ENCODE measurements around the gene S100A9. TPM values are rescaled to one million over a fixed set of nuclear protein-coding genes. Genes with fewer than 3 reads are reported as not detected.

S100A9 gene
- total RNA-seq, 1 donor from 2014 or later = 88.6 TPM

DNA sequence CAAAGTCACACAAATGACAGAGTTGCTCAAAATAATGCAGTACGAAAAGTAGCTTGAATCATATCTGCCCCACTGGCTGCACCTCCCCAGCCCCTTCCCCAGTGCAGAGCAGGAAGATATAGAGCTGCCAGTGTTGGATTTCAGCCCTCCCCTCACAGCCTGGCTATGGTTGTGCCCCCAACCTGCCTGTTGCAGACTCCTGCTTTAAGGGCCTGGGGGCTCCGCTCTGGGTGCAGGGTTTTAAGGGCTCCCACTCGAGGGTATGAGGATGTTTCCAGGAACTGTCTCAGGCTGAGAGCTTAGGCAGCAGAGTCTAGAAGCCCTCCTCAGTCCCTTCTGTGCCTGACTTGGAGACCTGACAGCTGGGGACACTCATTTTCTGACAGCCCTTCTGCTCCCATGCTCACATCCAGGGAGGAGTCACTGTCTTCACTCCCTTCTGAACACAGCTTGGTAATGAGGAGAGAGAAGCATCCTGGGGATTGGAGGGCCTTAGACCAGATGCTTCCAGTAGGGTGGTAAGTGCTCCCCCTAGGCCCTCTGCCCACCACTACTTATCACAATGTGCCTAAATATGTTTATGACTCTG lies 4.6 kb downstream of the S100A9 start:
- TF ChIP-seq, protein P1, sequence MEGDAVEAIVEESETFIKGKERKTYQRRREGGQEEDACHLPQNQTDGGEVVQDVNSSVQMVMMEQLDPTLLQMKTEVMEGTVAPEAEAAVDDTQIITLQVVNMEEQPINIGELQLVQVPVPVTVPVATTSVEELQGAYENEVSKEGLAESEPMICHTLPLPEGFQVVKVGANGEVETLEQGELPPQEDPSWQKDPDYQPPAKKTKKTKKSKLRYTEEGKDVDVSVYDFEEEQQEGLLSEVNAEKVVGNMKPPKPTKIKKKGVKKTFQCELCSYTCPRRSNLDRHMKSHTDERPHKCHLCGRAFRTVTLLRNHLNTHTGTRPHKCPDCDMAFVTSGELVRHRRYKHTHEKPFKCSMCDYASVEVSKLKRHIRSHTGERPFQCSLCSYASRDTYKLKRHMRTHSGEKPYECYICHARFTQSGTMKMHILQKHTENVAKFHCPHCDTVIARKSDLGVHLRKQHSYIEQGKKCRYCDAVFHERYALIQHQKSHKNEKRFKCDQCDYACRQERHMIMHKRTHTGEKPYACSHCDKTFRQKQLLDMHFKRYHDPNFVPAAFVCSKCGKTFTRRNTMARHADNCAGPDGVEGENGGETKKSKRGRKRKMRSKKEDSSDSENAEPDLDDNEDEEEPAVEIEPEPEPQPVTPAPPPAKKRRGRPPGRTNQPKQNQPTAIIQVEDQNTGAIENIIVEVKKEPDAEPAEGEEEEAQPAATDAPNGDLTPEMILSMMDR (conservative IDR thresholded peaks at IDR 0.05; ENCODE audit: low read depth, low read length) = no peak
- no peak for DNase-seq (ENCODE audit: low read depth)

DNA sequence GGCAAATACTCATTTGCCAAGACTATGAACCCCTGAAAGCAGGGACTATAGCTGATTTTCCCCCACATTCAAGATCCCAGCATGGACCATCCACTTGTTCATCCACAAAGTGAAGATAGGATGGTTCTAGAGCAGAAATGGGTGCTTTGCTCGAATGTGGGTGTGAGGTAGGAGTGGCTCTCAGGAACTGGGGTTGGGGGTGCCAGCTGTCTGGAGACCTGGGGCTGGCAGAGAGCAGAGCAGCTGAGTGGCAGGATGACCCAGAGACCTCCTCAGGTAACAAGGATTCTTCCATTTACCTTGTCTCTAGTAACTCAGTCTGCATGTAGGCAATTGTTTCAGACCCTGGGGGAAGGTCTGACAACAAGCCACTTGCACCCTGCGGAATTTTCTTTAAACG lies 6.0 kb downstream of the S100A9 start:
- DNase-seq (ENCODE audit: low read depth) = no peak
- TF ChIP-seq, protein P1 (conservative IDR thresholded peaks at IDR 0.05; ENCODE audit: low read depth, low read length) = no peak
- H3K4me3 ChIP-seq (ENCODE audit: low read depth, low read length) = no peak overlapping the region

More for the DNA sequence above, 4.6 kb downstream of the S100A9 start:
- H3K4me3 ChIP-seq (ENCODE audit: low read depth, low read length) = no peak overlapping the region

DNA sequence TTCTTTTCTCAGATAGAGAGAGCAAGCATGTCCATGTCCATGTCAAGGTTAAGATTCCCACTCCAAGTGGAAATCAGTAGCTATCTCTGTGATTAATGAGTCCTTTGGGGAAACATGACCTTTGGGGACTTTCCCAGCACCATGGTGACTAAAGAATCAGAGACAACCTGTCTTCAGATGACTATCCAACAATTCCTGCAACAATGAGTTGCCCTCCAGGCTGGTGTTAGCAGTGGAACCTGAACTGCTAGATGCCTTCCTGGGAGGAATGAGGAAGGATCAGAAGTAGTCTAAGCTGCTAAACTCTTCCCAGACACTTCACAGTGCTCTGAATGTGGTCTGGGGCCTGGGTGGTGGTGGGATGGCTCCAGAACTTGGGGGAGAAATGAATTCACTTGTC lies 6.5 kb downstream of the S100A9 start:
- H3K4me3 ChIP-seq (ENCODE audit: low read depth, low read length) = no peak overlapping the region
- DNase-seq (ENCODE audit: low read depth) = no peak
- TF ChIP-seq, protein P1 (conservative IDR thresholded peaks at IDR 0.05; ENCODE audit: low read depth, low read length) = no peak

DNA sequence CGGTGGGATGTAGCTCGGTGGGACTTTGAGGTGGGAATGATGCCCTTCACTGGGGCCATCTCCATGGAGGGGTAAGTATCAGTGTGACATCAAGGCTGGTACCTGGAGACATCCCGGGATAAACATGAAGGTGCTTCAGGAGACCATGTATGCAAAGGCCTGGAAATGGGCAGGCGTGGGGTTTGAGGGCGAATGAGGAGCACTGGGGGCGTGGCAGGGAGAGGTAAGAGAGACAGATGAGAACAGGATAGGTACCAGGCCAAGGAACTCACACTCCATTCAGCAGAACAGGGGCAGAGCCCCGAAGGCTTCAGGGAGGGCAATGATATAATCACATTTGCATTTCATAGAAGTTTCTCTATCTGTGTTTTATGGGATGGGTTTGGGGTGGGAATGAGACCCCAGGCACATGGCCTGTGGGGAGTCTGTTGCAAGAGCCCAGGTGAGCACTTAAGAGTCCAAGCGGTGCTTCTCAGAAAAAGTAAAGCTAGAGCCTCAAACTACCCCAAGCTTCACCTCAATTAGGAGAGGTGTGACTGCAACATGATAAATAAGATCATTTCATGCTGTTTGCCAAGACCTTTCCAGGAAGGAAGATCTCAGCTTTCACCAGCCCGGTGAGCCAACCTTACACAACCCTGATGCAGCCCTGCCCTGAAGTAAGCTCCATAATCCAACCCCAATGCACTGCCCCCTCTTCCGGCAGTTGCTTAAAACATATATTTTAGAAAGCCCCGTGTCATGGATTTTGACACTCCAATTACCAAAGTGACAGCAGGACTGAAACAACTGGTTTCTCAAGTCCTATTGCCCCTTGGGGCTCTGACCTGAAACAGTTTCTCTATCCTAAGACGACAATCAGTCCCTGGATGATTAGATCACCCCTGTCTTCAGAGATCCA lies 7.4 kb downstream of the S100A9 start:
- H3K4me3 ChIP-seq (ENCODE audit: low read depth, low read length) = no peak overlapping the region
- DNase-seq (ENCODE audit: low read depth) = no peak
- TF ChIP-seq, protein P1 (conservative IDR thresholded peaks at IDR 0.05; ENCODE audit: low read depth, low read length) = no peak

DNA sequence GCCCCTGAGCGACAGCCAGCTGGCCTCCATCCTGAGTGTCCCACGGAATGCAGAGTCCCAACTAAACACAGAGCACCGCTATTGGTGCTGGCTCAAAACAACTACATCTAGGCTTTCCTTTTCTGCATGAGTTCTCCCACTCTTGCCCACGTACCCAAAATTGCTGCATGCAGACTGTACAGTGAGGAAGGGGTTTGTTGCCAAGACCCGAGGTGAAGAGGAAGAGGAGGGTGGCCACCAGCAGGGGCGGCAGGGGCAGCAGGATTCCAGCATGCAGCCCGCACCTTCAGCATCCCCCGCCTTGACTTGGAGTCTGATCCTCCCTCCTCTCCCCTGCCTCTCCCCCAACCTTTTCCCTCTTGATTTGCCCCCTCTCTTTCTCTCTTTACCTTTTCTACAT lies 8.0 kb downstream of the S100A9 start:
- no peak for DNase-seq (ENCODE audit: low read depth)
- no peak overlapping the region for H3K4me3 ChIP-seq (ENCODE audit: low read depth, low read length)
- TF ChIP-seq, protein P1 (conservative IDR thresholded peaks at IDR 0.05; ENCODE audit: low read depth, low read length) = no peak

DNA sequence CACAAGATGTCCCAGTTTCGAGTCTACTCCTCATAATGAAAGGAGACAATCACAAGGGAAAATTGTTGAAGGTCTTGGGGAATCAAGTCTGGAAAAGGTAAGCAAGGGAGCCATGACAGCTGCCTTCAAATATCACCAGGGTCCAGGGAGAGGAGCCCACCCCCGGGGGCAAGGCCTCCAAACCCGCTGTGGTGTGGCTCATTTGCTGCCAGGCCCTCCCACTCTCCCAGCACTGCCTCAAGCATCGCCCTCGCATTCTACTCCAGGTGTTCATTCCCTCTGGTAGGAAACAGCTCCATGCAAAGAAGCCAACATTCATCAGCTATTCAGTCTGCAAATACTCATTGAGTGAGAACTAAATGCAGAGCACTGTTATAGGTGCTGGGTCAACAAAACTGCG lies 8.6 kb downstream of the S100A9 start:
- TF ChIP-seq, protein P1 (conservative IDR thresholded peaks at IDR 0.05; ENCODE audit: low read depth, low read length) = no peak
- H3K4me3 ChIP-seq (ENCODE audit: low read depth, low read length) = no peak overlapping the region
- DNase-seq (ENCODE audit: low read depth) = no peak

Measured in epithelial cell of proximal tubule (primary cell).